Activated naive CD8-positive, alpha-beta T cell treated with anti-CD3 and anti-CD28 coated beads, Interleukin-2, amount 50 U/mL, for 16 hours (primary cell): ENCODE measurements around the gene KCND1.

ENCODE experiments used
- DNase-seq: peaks from one replicate; pipeline ENCODE4 v3.0.0-alpha.2; 2020; ENCODE audit warnings: low read depth, low spot score

KCND1 gene

DNA sequence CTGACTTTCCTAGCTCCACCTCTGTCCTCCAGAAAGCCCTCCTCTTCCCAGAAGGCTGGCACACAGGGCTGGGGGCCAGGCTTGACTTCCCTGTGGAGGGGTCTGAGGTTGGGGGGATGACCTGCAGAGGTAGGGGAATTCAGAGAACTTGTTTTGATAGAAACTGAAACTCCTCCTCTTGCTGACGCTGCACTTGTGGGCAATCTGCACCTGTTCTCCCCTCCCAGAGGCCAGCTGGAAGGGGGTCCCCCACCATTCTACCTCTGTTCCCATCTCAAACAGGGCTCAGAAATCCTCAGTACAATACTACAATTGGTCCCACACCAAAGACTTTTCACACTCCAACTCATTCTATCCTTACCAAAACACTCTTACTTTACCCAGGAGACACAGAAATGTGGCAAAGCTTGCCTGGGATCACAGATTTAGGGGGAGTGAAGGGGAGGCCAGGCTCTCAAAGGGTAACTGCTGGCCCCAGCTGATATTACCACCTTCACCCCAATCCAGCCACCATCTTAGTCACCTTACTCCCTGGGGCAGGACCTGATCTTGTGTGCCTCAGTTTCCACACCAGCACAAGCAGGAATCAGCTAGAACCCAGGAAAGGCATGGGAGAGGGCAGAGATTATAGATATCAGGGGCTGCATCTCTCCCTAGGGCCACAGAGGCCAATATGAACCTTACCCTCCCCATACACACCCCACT lies 32.8 kb downstream of the KCND1 start:
- peak; percentile 58 for DNase-seq

DNA sequence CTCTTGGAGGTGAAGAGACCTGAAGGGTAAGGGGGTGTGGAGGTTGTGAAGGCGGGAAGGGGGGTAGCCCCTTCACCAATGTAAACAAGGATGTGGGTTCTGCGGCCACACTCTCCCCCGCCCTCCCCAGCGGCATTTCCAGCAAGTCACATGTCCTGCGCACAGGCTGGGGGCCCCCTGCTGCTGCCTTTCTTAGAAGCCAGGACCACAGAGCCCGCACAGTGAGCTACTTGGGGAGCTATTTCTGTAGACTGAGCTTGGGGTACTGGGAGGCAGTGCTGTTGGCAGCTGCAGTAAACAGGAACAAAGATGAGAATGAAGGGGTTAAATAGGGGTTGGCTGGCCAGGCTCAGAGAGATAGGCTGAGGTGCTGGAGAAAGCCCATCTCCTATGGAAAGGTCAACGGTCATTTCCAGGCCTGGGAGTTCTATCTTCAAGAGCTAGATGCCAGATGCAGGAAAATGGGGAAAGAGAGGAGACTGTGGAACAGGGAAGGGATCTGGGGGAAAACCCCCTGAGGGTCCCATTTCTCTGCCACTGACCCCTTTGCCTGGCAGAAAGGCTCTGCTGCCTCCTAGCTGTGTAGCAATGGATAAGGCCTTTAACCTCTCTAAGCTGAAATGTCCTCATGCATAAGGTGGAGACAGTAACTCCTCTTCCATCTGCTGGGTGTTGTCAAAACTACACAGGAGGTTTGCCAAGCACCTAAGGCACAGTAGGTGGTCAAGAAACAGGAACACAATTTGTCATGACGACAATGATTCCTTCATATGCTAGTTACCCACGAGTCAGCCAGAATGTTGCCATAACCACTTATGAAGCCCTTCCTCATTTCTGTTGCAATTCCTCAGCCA lies 34.4 kb downstream of the KCND1 start:
- DNase-seq = peak; percentile 61

DNA sequence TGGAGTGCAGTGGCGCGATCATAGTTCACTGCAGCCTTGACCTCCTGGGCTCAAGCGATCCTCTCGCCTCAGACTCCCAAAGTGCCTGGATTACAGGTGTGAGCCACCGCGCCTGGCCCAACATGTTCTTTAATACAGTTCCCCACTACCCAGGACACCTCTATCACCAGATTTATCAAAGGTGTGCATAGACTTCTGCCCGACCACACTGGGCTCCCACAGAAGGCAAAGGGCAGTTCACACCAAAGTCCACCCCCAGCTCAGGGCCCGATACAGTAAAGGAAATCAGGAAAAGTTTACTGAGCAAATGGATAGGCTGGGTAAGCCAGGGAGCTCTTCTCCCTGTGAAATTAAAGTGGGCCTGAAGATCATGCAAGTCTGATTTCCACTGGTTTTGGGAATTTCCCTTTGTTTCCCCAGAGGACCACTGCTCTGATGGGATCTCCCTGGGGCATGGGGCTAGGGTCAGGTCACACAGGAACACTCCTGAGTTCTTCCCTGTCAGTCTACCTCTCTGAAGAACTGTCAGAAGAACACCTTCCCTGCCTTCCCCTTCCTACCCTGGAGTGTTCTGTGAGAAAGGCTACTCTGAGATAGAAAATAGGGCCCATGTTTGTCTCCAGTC lies 35.1 kb downstream of the KCND1 start:
- no peak for DNase-seq

DNA sequence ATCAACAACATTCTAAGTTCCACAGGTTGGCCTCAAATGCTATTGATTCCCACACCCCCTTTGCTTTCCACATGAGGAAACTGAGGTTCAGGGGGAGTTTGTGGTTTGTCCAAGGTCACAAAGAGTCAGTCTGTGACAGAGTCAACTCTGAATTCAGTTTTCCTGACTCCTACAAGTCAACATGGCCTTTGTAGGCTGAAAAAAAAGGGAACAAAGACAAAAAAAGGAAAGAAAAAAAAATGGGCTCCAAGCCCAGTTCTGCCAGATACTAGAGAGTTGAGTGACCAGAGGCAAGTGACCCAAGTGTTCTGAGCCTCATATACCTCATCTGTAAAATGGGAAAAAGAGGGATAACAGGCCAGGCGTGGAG lies 36.4 kb downstream of the KCND1 start:
- no peak for DNase-seq

DNA sequence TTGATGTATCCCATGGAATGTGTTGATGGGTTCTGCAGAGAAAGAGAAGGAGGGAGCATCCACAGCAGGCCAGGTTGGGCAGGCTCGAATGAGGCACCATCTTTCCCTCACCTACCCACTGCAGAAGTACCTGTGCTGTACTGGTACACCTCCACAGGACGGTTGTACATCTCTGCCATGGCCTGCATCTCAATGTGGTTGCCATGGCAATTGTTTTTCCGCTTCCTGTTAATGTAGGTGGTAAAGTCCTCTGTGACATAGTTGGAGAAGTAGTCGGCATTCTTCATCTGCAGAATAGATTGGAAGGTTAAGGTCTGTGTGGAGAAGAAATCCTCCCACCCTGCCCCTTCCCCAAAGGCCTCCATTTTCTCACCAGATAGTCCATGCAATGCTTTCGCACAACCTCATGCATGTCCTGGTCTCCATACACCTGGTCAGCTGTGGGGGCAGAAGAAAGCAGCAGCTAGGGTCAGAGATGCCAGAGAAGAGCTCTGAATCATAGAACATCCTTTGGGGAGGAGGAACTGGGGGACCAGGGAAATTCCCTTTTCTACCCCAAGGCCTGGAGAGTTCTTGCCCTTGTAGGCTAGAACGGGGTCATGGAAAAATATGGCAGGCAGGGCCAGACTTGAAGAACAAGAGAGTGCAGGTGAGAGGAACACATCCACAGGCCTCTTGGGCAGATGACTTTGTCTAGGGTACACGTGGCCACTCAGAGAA lies 36.9 kb downstream of the KCND1 start:
- no peak for DNase-seq

DNA sequence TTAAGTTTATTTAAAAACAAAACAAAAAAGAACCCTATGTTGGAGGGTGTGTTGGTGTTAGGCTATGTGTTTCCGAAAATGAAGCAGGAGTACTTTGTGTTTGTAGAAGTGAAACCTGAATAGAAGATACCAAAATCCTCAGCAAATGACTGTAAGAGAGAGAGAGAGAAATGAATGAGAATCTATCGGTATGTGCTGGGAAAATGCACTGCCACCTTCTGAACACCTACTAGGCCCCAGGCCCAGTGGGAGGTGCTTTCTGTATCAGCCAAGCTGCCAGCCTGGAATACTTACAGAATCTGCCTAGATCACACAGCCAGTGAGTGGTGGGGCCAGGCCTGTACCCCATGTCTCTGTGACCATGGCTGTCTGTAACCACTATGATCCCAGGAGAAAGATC lies 37.9 kb downstream of the KCND1 start:
- no peak for DNase-seq

DNA sequence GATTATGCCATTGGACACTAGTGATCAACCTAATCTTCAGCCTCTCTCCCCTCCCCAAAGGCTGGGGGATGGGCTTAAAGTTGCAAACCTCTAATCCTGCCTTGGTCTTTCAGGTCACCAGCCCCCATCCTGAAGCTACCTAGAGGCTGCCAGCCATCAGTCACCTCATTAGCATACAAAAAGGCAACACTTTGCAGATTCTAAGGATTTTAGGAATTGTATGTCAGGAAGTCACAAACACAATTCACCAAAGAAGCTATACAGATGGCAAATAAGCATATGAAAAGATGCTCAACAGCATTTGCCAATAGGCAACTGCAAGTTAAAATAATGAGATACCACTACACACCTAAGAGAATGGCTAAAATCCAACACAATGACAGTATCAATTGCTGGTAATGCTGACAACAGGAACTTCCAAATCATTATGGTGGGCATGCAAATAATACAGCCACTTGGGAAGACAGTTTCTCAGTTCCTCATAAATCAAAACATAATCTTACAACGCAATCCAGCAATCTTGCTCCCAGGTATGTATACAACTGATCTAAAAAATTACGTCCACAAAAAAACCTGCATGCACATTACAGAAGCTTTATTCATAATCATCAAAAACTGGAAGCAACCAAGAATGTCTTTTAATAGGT lies 43.8 kb downstream of the KCND1 start:
- DNase-seq = no peak

DNA sequence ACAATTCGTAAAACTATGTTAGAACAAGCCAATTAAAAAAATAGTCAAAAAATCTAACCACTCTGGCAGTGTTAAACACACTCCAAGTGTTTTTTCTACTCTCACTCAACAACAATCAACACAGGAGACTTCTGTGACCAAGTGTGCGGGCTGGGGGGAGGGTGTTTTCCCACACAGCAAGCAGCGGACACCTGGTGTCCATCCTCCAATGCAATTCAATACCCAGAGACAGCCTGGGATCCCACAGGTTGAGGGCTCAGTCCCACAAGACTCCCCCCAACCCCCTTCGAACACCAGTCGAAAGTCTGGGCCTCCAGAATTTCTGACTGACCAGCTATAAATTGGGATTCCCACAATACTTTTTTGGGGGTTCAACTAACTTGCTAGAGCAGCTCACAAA lies 44.5 kb downstream of the KCND1 start:
- DNase-seq = no peak

DNA sequence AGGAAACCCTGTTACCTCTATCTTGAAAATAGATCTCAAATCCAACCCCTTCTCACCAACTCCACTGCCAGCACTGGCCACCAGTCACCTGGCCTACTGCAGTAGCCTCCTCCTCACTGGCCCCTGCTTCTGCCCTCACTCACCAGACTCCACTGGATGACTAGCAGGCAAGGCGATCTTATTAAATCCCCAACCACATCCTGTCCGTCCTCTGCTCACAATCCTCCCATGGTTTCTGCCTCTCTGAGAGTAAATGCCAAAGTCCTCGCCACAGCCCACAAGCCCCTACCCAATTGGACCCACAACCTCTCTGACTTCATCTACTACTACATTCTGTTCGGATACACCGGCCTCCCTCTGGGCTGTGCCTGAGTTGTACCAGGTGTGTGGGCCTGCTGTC lies 47.4 kb downstream of the KCND1 start:
- DNase-seq = no peak

DNA sequence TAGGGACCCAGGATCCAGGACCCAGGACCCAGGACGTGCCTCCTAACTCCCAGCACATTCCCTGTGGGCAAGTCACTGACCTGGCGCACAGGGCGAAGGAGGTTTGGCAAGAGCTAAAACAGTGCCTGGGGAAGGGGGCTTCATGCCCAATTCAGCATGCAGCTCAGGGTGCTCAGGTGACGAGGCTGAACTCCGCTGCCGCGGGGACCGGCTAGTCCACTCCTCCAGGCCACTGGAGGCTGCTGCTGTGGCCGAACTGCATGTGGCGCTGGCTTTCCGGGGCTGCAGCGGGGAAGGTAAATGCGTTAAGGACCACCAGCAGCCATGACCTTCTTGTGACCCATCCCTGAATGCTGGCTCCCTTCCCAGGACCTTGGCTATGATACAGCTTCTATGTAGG lies 47.9 kb downstream of the KCND1 start:
- DNase-seq = no peak

DNA sequence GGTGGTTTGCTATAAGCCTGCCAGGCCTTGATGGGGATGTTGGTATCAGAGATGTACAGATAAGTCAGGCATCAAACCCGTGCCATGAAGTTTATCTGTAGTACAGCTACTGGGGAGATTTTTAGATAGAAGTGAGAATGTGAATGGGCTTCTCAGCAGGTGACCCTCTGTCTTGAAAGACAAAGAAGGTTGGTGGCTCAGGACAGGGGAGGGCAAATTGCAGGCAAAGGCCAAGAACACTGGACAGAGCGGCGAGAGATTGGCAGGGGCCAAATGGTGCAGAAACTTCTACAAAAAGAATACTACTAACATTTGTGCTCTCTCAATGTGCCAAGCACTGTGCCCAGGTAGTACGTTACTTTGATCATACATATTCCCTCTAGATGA lies 50.9 kb downstream of the KCND1 start:
- DNase-seq = no peak

DNA sequence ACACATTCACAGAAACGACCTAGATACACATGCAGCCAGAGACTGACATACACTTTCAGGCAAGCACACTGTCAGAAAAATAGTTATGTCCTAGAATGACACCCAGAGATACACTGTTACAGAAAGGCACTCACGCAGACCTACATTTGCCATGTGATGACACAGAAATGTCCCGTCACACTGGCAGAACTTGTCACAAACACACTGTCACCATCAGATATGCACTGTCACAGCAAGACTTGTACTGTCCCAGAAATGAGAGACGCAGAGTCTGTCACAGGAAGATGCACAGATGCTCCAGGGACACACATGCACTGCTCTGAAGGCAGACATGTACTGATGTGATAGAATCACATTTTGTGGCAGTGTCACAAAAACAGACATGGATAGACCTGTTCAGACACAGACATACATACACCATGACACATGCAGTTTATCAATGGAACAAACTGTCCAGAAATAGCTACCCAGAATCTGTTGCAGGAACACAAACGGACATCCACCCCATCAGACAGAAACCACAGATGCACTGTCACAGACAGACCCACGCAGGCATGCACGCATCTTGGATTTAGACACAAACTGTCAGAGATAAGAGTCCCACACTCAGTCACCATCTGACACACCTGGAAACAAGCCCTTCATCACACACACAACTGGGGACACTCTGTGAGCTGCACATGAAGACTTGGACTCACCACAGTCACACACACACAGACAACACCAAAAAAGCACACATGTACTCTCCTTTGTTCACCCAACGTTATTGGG lies 51.5 kb downstream of the KCND1 start:
- DNase-seq = no peak

DNA sequence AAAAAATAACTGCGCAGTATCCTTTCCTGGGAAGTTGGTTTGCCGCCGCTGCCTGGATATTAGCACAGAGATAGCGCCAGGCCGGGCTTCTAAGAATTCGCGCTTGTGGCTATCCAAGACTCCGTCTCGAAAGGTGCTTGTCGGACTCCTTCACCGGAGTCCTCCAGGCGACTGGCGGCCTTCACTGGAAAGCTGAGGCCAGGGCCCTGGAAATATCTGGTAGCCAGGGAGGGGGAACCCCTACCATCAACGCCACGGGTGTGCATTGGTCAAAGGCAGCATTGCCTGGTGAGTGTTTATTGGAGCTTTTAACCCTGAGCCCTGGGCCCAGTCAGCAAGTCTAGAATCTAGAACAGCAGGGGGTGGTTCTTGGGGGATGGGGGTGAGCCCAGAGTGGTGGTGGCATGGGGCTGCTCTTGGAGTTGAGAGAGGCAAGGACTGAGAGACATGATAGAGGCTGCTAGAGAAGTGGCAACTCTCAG lies 52.2 kb downstream of the KCND1 start:
- no peak for DNase-seq

DNA sequence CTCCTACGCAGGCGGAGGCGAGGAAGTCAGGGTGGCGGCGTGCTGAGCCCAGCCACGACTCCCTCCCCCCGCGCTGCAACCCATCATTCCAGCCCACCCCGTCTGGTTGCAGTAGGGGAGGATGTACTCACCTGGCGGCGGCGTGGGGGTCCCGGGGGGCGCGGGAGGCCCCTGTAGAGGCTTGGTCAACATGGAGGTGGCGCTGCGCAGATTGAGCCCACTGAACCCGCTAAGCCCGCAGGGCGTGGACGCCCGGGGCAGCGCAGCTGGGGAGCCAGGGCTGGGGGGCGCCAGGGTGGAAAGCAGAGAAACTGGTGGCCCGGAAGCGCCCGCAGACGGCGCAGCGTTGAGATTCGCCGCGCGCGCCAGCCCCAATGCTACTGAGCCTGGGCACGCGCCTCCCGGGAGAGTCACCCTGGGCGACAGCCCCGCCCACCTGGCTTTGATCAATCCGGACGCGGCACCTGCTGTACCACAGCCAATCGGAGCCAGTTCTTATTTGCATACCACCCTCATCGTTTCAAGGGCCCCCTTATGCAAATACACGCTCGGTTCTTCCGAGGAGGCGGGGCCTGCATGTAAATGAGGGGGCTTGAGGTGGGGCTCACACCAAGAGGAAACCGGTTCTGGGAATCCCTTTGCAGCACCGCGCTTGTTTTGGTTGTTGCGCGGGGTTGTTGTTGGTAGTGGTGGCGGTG lies 52.9 kb downstream of the KCND1 start, which contains the start of gene PIM2:
Gene PIM2, minus strand, starts transcription at position 382 of the 698 bp plus-strand sequence. Its CDS starts 190 bp downstream, at position 192.
- DNase-seq = peak; percentile 77

DNA sequence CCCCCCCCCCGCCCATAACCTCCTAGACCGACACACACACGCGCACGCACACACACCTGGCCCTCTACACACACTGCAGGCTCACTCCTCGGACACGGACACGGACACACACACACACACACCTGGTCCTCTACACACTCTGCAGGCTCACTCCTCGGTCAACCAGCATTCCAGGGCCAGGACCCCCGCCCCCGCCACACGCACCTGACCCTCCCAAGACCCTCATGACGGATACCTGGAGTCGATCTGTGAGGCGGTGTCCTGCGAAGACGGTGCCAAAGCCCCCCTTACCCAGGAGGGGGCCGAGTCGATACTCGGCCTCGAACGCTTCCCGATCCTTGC lies 53.4 kb downstream of the KCND1 start:
- no peak for DNase-seq

DNA sequence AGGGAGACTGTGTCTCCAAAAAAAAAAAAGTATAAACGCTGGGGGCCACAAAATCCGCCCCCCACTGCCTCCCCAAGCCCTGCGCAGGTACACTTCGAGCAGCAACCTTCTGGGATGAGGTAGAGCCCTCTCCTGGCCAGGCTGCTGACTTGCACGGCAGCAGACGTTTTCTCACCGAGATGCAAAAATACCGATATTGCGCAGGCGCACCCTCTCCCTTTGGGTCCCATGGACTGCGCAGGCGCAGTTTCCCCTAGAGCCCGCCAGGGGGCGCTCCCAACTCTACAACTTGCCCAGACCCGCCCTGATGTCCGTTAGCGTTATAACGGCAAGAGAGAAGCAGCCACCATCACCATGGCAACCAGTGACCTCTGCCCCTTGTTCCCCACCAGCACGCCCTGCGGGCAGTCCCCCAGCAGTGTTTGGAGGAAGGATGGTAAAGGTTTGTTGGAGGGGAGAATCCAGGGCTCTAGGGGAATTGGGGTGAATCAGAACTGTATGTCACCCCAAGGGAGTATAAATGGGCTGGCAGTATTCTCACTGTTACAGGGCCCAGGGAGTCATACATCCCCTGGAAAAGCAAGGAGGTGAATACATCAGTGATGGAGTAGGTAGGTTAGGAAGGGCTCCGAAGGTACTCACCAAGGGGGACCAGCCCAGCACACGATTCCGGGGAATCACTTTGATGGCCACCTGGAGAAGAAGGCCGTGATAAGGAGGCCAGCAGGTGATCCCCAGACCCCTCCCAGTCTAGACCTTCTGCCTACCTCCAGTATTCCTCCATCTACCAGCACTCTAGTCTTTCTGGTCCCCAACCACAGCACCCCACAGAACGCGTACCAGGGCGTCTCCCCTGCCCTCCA lies 54.3 kb downstream of the KCND1 start:
- DNase-seq = peak; percentile 54

DNA sequence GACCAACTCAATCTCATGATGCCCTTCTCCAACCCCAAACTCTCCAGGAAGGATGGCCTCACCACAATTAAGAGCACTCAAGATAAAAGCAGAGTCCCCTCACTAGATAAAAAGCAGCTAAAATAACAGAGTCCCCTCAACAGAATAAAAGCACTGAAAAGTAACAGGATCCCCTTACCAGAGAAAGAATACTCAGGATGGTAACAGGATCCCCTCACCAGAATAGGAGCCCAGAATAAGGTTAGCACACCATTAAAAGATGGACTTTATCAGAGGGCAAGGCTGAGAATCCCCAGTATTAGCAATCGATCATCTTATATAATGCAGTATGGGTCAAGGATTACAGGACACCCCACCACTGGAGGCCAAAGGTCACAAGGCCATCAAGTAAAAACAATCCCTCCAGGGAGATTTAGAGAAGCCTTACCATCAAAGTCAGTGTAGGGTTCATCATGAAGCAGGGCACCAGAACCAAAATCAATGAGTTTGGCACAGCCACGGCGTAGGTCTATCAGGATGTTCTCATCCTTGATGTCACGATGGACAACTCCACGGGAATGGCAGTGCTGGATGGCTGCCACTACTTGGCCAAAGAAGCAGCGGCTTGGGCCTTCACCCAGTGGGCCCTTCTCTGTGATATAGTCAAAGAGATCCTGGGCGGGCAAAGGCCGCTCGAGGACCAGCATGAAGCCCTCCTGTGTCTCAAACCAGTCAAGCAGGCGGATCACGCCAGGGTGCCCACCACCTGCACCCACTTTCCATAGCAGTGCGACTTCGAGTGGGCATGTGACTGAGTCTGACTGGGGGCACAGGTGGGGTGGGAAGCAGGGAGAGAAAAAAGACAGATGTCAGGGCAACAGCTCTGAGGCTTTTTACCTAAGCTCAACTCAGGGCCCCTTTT lies 56.8 kb downstream of the KCND1 start:
- DNase-seq = no peak
